ENCODE data around the gene CAMKK1.

DNA sequence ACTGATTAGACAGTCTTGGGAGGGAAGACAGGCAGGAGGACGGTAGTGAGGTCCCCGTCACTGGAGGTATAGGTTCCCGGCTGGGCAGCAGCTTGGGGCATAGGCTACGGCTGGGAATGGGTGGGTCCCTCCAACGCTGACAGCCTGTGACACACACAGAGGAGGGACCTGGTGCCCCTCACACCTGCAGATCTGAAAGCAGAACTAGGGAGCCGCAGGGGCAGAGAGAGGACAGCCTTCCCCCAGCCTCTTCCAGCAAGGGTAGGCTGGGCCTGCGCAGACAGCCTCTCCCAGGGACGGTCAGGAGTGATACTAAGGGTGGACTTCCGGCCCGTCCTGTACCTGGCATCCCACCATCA lies 21.4 kb upstream of the CAMKK1 start:
- TF ChIP-seq POLR2A (IDR thresholded peaks at IDR 0.05) (no peak), EP300 (IDR thresholded peaks at IDR 0.05) (no peak)
- TF ChIP-seq, protein P1, sequence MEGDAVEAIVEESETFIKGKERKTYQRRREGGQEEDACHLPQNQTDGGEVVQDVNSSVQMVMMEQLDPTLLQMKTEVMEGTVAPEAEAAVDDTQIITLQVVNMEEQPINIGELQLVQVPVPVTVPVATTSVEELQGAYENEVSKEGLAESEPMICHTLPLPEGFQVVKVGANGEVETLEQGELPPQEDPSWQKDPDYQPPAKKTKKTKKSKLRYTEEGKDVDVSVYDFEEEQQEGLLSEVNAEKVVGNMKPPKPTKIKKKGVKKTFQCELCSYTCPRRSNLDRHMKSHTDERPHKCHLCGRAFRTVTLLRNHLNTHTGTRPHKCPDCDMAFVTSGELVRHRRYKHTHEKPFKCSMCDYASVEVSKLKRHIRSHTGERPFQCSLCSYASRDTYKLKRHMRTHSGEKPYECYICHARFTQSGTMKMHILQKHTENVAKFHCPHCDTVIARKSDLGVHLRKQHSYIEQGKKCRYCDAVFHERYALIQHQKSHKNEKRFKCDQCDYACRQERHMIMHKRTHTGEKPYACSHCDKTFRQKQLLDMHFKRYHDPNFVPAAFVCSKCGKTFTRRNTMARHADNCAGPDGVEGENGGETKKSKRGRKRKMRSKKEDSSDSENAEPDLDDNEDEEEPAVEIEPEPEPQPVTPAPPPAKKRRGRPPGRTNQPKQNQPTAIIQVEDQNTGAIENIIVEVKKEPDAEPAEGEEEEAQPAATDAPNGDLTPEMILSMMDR (IDR thresholded peaks at IDR 0.05), result no peak
